Measurements from ENCODE around the gene SEPTIN3. TPM values are rescaled to one million over a fixed set of nuclear protein-coding genes. Genes with fewer than 3 reads are reported as not detected.
A peak's percentile ranks its signal among the peaks of the same experiment; 100 is the strongest.

Gene SEPTIN3
- total RNA-seq, 1 experiment from 2014 or later: 1.5 TPM

GRCh38 chr22:41998361-41999261, 29.4 kb downstream of the SEPTIN3 start, which contains the start of gene WBP2NL:
WBP2NL (plus strand) TSS chr22:41998788; CDS start chr22:41998819, 31 bp downstream.
- H3K9me3 ChIP-seq (ENCODE audit: insufficient read depth, low read depth): no peaks in the 10 kb centered on the region; the same call in 1 of the 2 replicates
- H3K4me3 ChIP-seq: peak within 1 kb of the TSS; percentile 76
- TF ChIP-seq EZH2 (IDR thresholded peaks at IDR 0.05; ENCODE audit: low read depth): no peak
- TF ChIP-seq CTCF (conservative IDR thresholded peaks at IDR 0.05): no peak
- peaks cover 16% of the 10 kb centered on the region for H3K4me1 ChIP-seq (replicated peaks; ENCODE audit: insufficient read depth)
- H3K36me3 ChIP-seq (ENCODE audit: low read depth): no peaks in the 10 kb centered on the region
- peaks cover 3% of the 10 kb centered on the region; the same call in 1 of the 2 replicates for H3K27me3 ChIP-seq (ENCODE audit: insufficient read depth, low read depth)
- peaks cover 9% of the 10 kb centered on the region; the same call in 1 of the 2 replicates for H3F3A ChIP-seq (ENCODE audit: insufficient read depth, low read depth)
- no peak within 1 kb of the TSS for H3K27ac ChIP-seq
- intact Hi-C loops (cut with micrococcal nuclease; ENCODE audit: unreplicated experiment): loop anchor here (1.0 to 2.0 kb wide), 2 partner anchors 24 to 72 kb away; partner anchors contain the start of gene NAGA
- BruUV-seq (replicated peaks): no TSS peak
- peak within 1 kb of the TSS; percentile 77 for H3K4me2 ChIP-seq
- no peaks in the 10 kb centered on the region for H4K20me1 ChIP-seq (ENCODE audit: insufficient read depth)
- DNase-seq: peak; percentile 72 to 89
- CTCF ChIA-PET: no interaction called here
- POLR2A ChIA-PET (ENCODE audit: unreplicated experiment): interaction anchor here (0.8 to 0.9 kb wide), 2 partner anchors 92 to 615 kb away, joined by 4 to 31 read pairs; partner anchors contain the start of gene NDUFA6
- no peaks in the 10 kb centered on the region for H3K9me2 ChIP-seq (ENCODE audit: insufficient read depth)
- H2AFZ ChIP-seq: peak within 1 kb of the TSS; percentile 93
- peaks cover 6% of the 10 kb centered on the region; the same call in 1 of the 2 replicates for H3K79me2 ChIP-seq (ENCODE audit: low read depth)

DNA sequence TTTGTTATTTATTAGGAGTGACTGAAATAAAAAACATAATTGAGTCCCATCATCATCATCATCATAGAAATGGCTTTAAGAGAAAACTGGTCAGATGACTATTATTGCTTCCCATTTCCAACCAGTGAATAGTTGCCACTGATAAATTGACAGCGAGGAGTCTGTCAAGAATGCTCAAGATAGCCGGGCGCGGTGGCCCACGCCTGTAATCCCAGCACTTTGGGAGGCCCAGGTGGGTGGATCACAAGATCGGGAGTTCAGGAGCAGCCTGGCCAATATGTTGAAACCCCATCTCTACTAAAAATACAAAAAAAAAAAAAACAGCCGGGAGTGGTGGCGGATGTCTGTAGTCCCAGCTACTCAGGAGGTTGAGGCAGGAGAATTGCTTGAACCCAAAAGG, 31.2 kb downstream of the SEPTIN3 start:
- no peak for DNase-seq
- Histone ChIP-seq H3K4me3 (no peak overlapping the region), H3K4me1 (replicated peaks; ENCODE audit: insufficient read depth) (peaks cover 16% of the 10 kb centered on the region), H3K9me2 (ENCODE audit: insufficient read depth) (no peaks in the 10 kb centered on the region), H3K27ac (no peak overlapping the region), H3K36me3 (ENCODE audit: low read depth) (no peaks in the 10 kb centered on the region), H3K9me3 (ENCODE audit: insufficient read depth, low read depth) (no peaks in the 10 kb centered on the region; the same call in 1 of the 2 replicates), H4K20me1 (ENCODE audit: insufficient read depth) (no peaks in the 10 kb centered on the region), H3K27me3 (ENCODE audit: insufficient read depth, low read depth) (peaks cover 2% of the 10 kb centered on the region; the same call in 1 of the 2 replicates), H2AFZ (no peak overlapping the region), H3F3A (ENCODE audit: insufficient read depth, low read depth) (peaks cover 6% of the 10 kb centered on the region; the same call in 1 of the 2 replicates), H3K4me2 (no peak overlapping the region), H3K79me2 (ENCODE audit: low read depth) (peaks cover 6% of the 10 kb centered on the region; the same call in 1 of the 2 replicates)
- TF ChIP-seq EZH2 (IDR thresholded peaks at IDR 0.05; ENCODE audit: low read depth) (no peak), CTCF (conservative IDR thresholded peaks at IDR 0.05) (no peak)
- POLR2A ChIA-PET (ENCODE audit: unreplicated experiment): no interaction called here
- BruUV-seq (replicated peaks): no TSS peak
- CTCF ChIA-PET: no interaction called here
- intact Hi-C loops (cut with micrococcal nuclease; ENCODE audit: unreplicated experiment): no loop called here

DNA sequence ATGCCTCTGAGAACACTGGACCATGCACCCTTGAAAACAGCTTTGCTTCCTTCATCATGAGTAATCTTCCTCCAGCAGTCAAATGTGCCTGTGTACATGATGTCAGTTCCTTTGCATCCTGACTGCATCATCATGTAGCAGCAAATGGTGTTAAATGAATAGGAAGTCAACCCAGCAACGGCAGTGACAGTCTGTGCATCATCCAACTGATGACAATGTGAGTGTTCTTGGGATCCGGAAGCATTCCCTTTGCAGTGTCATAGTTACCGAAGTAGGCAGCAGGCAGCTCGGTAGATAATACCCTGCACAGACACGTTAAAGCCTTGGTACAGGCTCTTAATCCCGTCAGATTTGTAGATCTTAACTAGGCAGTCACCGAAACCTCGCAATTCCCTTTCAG, 31.9 kb downstream of the SEPTIN3 start:
- no TSS peak for BruUV-seq (replicated peaks)
- H3K27me3 ChIP-seq (ENCODE audit: insufficient read depth, low read depth): no peaks in the 10 kb centered on the region

More for the DNA sequence above, 31.9 kb downstream of the SEPTIN3 start:
- Histone ChIP-seq H2AFZ (no peak overlapping the region), H3F3A (ENCODE audit: insufficient read depth, low read depth) (peaks cover 6% of the 10 kb centered on the region; the same call in 1 of the 2 replicates), H4K20me1 (ENCODE audit: insufficient read depth) (no peaks in the 10 kb centered on the region), H3K9me3 (ENCODE audit: insufficient read depth, low read depth) (no peaks in the 10 kb centered on the region; the same call in 1 of the 2 replicates), H3K36me3 (ENCODE audit: low read depth) (no peaks in the 10 kb centered on the region), H3K27ac (no peak overlapping the region), H3K9me2 (ENCODE audit: insufficient read depth) (no peaks in the 10 kb centered on the region), H3K4me2 (no peak overlapping the region), H3K4me1 (replicated peaks; ENCODE audit: insufficient read depth) (peaks cover 16% of the 10 kb centered on the region), H3K79me2 (ENCODE audit: low read depth) (peaks cover 6% of the 10 kb centered on the region; the same call in 1 of the 2 replicates), H3K4me3 (no peak overlapping the region)
- ChIA-PET CTCF (no interaction called here), POLR2A (ENCODE audit: unreplicated experiment) (no interaction called here)
- DNase-seq: no peak
- TF ChIP-seq CTCF (conservative IDR thresholded peaks at IDR 0.05): no peak
- no peak for TF ChIP-seq EZH2 (IDR thresholded peaks at IDR 0.05; ENCODE audit: low read depth)
- intact Hi-C loops (cut with micrococcal nuclease; ENCODE audit: unreplicated experiment): no loop called here
